Subcutaneous abdominal adipose tissue (tissue), 5 donors: Measurements from ENCODE around the gene CMTM1.

Source experiments
- H3K27ac ChIP-seq: one replicate; pipeline ENCODE4 v1.7.0; 2013; ENCODE audit warnings: low read depth, mild to moderate bottlenecking, inconsistent platforms, low read length, moderate library complexity
- H3K27me3 ChIP-seq, 5 donors: one replicate each; pipeline ENCODE4 v1.7.0; 2013; ENCODE audit warnings: low read length in 5 of 5, inconsistent platforms in 1 of 5; ENCODE audit not compliant: control insufficient read depth in 5 of 5, insufficient read depth in 4 of 5
- H3K36me3 ChIP-seq, 5 donors: one replicate each; pipeline ENCODE4 v1.7.0; 2013; ENCODE audit warnings: low read length in 5 of 5; ENCODE audit not compliant: control insufficient read depth in 5 of 5, insufficient read depth in 5 of 5
- H3K4me1 ChIP-seq, 5 donors: one replicate each; pipeline ENCODE4 v1.7.0; 2013; ENCODE audit warnings: low read length in 5 of 5, mild to moderate bottlenecking in 3 of 5, moderate library complexity in 1 of 5; ENCODE audit not compliant: control insufficient read depth in 5 of 5, insufficient read depth in 5 of 5
- H3K4me3 ChIP-seq, 5 donors: one replicate each; pipeline ENCODE4 v1.7.0; 2013; ENCODE audit warnings: low read length in 5 of 5, low read depth in 1 of 5
- H3K9ac ChIP-seq, 5 donors: one replicate each; pipeline ENCODE4 v1.7.0; 2013; ENCODE audit warnings: low read length in 5 of 5, mild to moderate bottlenecking in 4 of 5, moderate library complexity in 3 of 5
- H3K9me3 ChIP-seq, 5 donors: one replicate each; pipeline ENCODE4 v1.7.0; 2013; ENCODE audit warnings: low read length in 5 of 5; ENCODE audit not compliant: control insufficient read depth in 5 of 5
- donor health status: healthy.
- donor health status: healthy.
- donor health status: healthy.
- donor health status: healthy.
- donor health status: healthy.

The CMTM1 gene

GRCh38 chr16:66548868-66549267 is 17.4 kb upstream of the CMTM1 start:
- peaks cover 3 to 66% (median 61%) of the 10 kb centered on the region in 5 donors for H3K4me1 ChIP-seq
- H3K4me3 ChIP-seq, result peak overlapping the region; percentile 49 to 90 (median 84)
- H3K9me3 ChIP-seq, result no peaks in the 10 kb centered on the region
- H3K27ac ChIP-seq, result peak overlapping the region; percentile 88
- H3K27me3 ChIP-seq, result no peaks in the 10 kb centered on the region
- H3K9ac ChIP-seq, result peak overlapping the region in 4 of 5 donors; percentile 71 to 91 (median 85)
- peaks cover 0 to 23% (median 12%) of the 10 kb centered on the region in 5 donors for H3K36me3 ChIP-seq

GRCh38 chr16:66549284-66550131 is 16.7 kb upstream of the CMTM1 start, which contains the start of gene TK2:
TK2 (minus strand) TSS chr16:66550122; CDS start chr16:66550061, 61 bp downstream.
- H3K27ac ChIP-seq, result peak within 1 kb of the TSS; percentile 88
- H3K4me3 ChIP-seq, result peak within 1 kb of the TSS; percentile 81 to 90 (median 84)
- peaks cover 0 to 20% (median 10%) of the 10 kb centered on the region in 5 donors for H3K36me3 ChIP-seq
- H3K4me1 ChIP-seq, result peaks cover 3 to 71% (median 67%) of the 10 kb centered on the region in 5 donors
- H3K9me3 ChIP-seq, result no peaks in the 10 kb centered on the region
- H3K9ac ChIP-seq, result peak within 1 kb of the TSS; percentile 71 to 91 (median 89)
- H3K27me3 ChIP-seq, result no peaks in the 10 kb centered on the region

GRCh38 chr16:66551348-66551759 is 14.9 kb upstream of the CMTM1 start:
- no peaks in the 10 kb centered on the region for H3K9me3 ChIP-seq
- no peaks in the 10 kb centered on the region for H3K27me3 ChIP-seq
- H3K27ac ChIP-seq, result peak overlapping the region; percentile 79
- H3K4me3 ChIP-seq, result peak overlapping the region in 2 of 5 donors; percentile 1 to 85
- H3K4me1 ChIP-seq, result peaks cover 3 to 76% (median 69%) of the 10 kb centered on the region in 5 donors
- peaks cover 0 to 13% (median 9%) of the 10 kb centered on the region in 5 donors for H3K36me3 ChIP-seq
- peak overlapping the region in 2 of 5 donors; percentile 1 to 7 for H3K9ac ChIP-seq

- H3K9ac ChIP-seq, result peak overlapping the region; percentile 22 to 86 (median 84)
- peak overlapping the region; percentile 68 to 91 (median 85) for H3K4me3 ChIP-seq
- peaks cover 0 to 10% (median 8%) of the 10 kb centered on the region in 5 donors for H3K36me3 ChIP-seq
- peak overlapping the region; percentile 79 for H3K27ac ChIP-seq
- peaks cover 3 to 81% (median 72%) of the 10 kb centered on the region in 5 donors for H3K4me1 ChIP-seq
- no peaks in the 10 kb centered on the region for H3K27me3 ChIP-seq
- H3K9me3 ChIP-seq, result no peaks in the 10 kb centered on the region
Measured at GRCh38 chr16:66551788-66552285, 14.4 kb upstream of the CMTM1 start.

GRCh38 chr16:66552286-66553177 is 13.7 kb upstream of the CMTM1 start, which contains the start of gene CKLF:
CKLF (plus strand) TSS chr16:66552576; CDS start chr16:66552716, 140 bp downstream.
- Histone ChIP-seq H3K36me3 (peaks cover 0 to 4% (median 3%) of the 10 kb centered on the region in 5 donors), H3K9me3 (no peaks in the 10 kb centered on the region), H3K4me3 (peak within 1 kb of the TSS; percentile 72 to 91 (median 85)), H3K9ac (peak within 1 kb of the TSS; percentile 69 to 86 (median 84)), H3K4me1 (peaks cover 3 to 78% (median 67%) of the 10 kb centered on the region in 5 donors), H3K27me3 (no peaks in the 10 kb centered on the region), H3K27ac (peak within 1 kb of the TSS; percentile 79)

- Histone ChIP-seq H3K4me1 (peaks cover 3 to 71% (median 60%) of the 10 kb centered on the region in 5 donors), H3K36me3 (peaks cover 0 to 7% (median 0%) of the 10 kb centered on the region in 5 donors), H3K4me3 (peak overlapping the region; percentile 72 to 91 (median 85)), H3K27me3 (no peaks in the 10 kb centered on the region), H3K27ac (peak overlapping the region; percentile 79), H3K9ac (peak overlapping the region in 4 of 5 donors; percentile 62 to 86 (median 77)), H3K9me3 (no peaks in the 10 kb centered on the region)
Measured at GRCh38 chr16:66553223-66553622, 13.0 kb upstream of the CMTM1 start.

GRCh38 chr16:66554021-66554420 is 12.2 kb upstream of the CMTM1 start:
- Histone ChIP-seq H3K27ac (no peak overlapping the region), H3K4me3 (no peak overlapping the region), H3K4me1 (peaks cover 3 to 63% (median 52%) of the 10 kb centered on the region in 5 donors), H3K9me3 (no peaks in the 10 kb centered on the region), H3K9ac (peak overlapping the region in 1 of 5 donors; percentile 51), H3K27me3 (no peaks in the 10 kb centered on the region), H3K36me3 (peaks cover 0 to 11% (median 0%) of the 10 kb centered on the region in 5 donors)

GRCh38 chr16:66554495-66554894 is 11.7 kb upstream of the CMTM1 start:
- Histone ChIP-seq H3K27me3 (no peaks in the 10 kb centered on the region), H3K9ac (no peak overlapping the region), H3K27ac (no peak overlapping the region), H3K9me3 (no peaks in the 10 kb centered on the region), H3K4me1 (peaks cover 3 to 58% (median 47%) of the 10 kb centered on the region in 5 donors), H3K36me3 (peaks cover 0 to 14% (median 0%) of the 10 kb centered on the region in 5 donors), H3K4me3 (no peak overlapping the region)

GRCh38 chr16:66560107-66560506 is 6.1 kb upstream of the CMTM1 start:
- H3K9me3 ChIP-seq, result no peaks in the 10 kb centered on the region
- H3K4me1 ChIP-seq, result peaks cover 2 to 25% (median 5%) of the 10 kb centered on the region in 5 donors
- no peak overlapping the region for H3K27ac ChIP-seq
- H3K9ac ChIP-seq, result no peak overlapping the region
- H3K4me3 ChIP-seq, result no peak overlapping the region
- H3K36me3 ChIP-seq, result peaks cover 0 to 47% (median 8%) of the 10 kb centered on the region in 5 donors
- H3K27me3 ChIP-seq, result no peaks in the 10 kb centered on the region
